Measurements from ENCODE around the gene HOXC6. TPM values are rescaled to one million over a fixed set of nuclear protein-coding genes. Genes with fewer than 3 reads are reported as not detected.
A peak's percentile ranks its signal among the peaks of the same experiment; 100 is the strongest.

HOXC6 gene
- total RNA-seq (2014; rRNA removed), result 2.8 and 5.3 TPM in 2 replicates
- Bru-seq, nascent RNA, result percentile 56 among the genes with signal in this experiment
- BruChase-seq, experiment 1, labeled RNA remaining after a 6-hour chase, result percentile 67 among the genes with signal in this experiment
- BruChase-seq, experiment 2, labeled RNA remaining after a 2-hour chase, result percentile 66 among the genes with signal in this experiment
- long read RNA-seq, partial matches to known transcripts, result 0 of 1 reads
- long read RNA-seq, other reads (novel, unspliced or antisense), result 0 of 1 reads

GRCh38 chr12:54028314-54029201 lies at the start of gene HOXC6:
HOXC6 (plus strand) TSS chr12:54028440; CDS start chr12:54028522, 82 bp downstream.
- peak within 1 kb of the TSS; percentile 75 for H3K4me3 ChIP-seq (ENCODE audit: low read length)
- peak; percentile 56 for DNase-seq
- BruUV-seq (replicated peaks), result TSS peak; percentile 46
- no peaks in the 10 kb centered on the region for H3K9me3 ChIP-seq (ENCODE audit: low read length)
- ChIA-PET CTCF (interaction anchor here (0.6 to 1.1 kb wide), 4 partner anchors 20 to 173 kb away, joined by 4 to 9 read pairs (median 6); partner anchors contain the start of gene HOXC8), POLR2A (ENCODE audit: unreplicated experiment) (interaction anchor here (0.6 kb wide), 2 partner anchors 16 to 20 kb away, joined by 4 to 9 read pairs; partner anchors contain the start of gene HOXC8)
- peak within 1 kb of the TSS; percentile 49 for H3K9ac ChIP-seq (ENCODE audit: low read length)
- no peaks in the 10 kb centered on the region for H3K27me3 ChIP-seq (ENCODE audit: low read length)
- H2AFZ ChIP-seq (ENCODE audit: low read length), result peak within 1 kb of the TSS; percentile 96
- H3K79me2 ChIP-seq (ENCODE audit: low read length), result peaks cover 37% of the 10 kb centered on the region
- H3K4me2 ChIP-seq (ENCODE audit: low read length), result peak within 1 kb of the TSS; percentile 97
- no peaks in the 10 kb centered on the region for H3F3A ChIP-seq (ENCODE audit: low read length, unreplicated experiment)
- no peaks in the 10 kb centered on the region for H3K9me2 ChIP-seq (replicated peaks; ENCODE audit: low read length)
- H3K27ac ChIP-seq (ENCODE audit: low read length), result 0 out of 2 replicates have a peak within 1 kb of the TSS, but pooled peaks have one; percentile 2
- ATAC-seq, result peak; percentile 64
- no peaks in the 10 kb centered on the region for H3K36me3 ChIP-seq (ENCODE audit: low read depth, low read length)
- intact Hi-C loops (cut with micrococcal nuclease), result no loop called here
- peaks cover 10% of the 10 kb centered on the region for H3K4me1 ChIP-seq (ENCODE audit: insufficient read depth, low read length)
- TF ChIP-seq EZH2phosphoT487 (IDR thresholded peaks at IDR 0.05; ENCODE audit: borderline replicate concordance, low read length) (no peak), EZH2 (IDR thresholded peaks at IDR 0.05; ENCODE audit: low read length, unreplicated experiment) (no peak)
- TF ChIP-seq, protein P1, sequence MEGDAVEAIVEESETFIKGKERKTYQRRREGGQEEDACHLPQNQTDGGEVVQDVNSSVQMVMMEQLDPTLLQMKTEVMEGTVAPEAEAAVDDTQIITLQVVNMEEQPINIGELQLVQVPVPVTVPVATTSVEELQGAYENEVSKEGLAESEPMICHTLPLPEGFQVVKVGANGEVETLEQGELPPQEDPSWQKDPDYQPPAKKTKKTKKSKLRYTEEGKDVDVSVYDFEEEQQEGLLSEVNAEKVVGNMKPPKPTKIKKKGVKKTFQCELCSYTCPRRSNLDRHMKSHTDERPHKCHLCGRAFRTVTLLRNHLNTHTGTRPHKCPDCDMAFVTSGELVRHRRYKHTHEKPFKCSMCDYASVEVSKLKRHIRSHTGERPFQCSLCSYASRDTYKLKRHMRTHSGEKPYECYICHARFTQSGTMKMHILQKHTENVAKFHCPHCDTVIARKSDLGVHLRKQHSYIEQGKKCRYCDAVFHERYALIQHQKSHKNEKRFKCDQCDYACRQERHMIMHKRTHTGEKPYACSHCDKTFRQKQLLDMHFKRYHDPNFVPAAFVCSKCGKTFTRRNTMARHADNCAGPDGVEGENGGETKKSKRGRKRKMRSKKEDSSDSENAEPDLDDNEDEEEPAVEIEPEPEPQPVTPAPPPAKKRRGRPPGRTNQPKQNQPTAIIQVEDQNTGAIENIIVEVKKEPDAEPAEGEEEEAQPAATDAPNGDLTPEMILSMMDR (conservative IDR thresholded peaks at IDR 0.05; ENCODE audit: low read depth, low read length), result no peak
- H4K20me1 ChIP-seq (ENCODE audit: low read length), result no peaks in the 10 kb centered on the region

- no peaks in the 10 kb centered on the region for H3F3A ChIP-seq (ENCODE audit: low read length, unreplicated experiment)
- H3K4me1 ChIP-seq (ENCODE audit: insufficient read depth, low read length), result peaks cover 22% of the 10 kb centered on the region
- no peak overlapping the region for H3K27ac ChIP-seq (ENCODE audit: low read length)
- POLR2A ChIA-PET (ENCODE audit: unreplicated experiment), result no interaction called here
- DNase-seq (peak; percentile 78), ATAC-seq (peak; percentile 80)
- peak overlapping the region; percentile 19; the same call in 1 of the 2 replicates for H3K4me3 ChIP-seq (ENCODE audit: low read length)
- CTCF ChIA-PET, result interaction anchor here (0.5 to 0.6 kb wide), 2 partner anchors 30 to 148 kb away, joined by 3 to 11 read pairs; partner anchors contain the start of gene HOXC8
- H3K9me2 ChIP-seq (replicated peaks; ENCODE audit: low read length), result no peaks in the 10 kb centered on the region
- H3K9me3 ChIP-seq (ENCODE audit: low read length), result no peaks in the 10 kb centered on the region
- H4K20me1 ChIP-seq (ENCODE audit: low read length), result no peaks in the 10 kb centered on the region
- no TSS peak for BruUV-seq (replicated peaks)
- peak overlapping the region; percentile 61 for H3K4me2 ChIP-seq (ENCODE audit: low read length)
- H3K27me3 ChIP-seq (ENCODE audit: low read length), result no peaks in the 10 kb centered on the region
- no peak overlapping the region for H3K9ac ChIP-seq (ENCODE audit: low read length)
- no peaks in the 10 kb centered on the region for H3K36me3 ChIP-seq (ENCODE audit: low read depth, low read length)
- intact Hi-C loops (cut with micrococcal nuclease), result loop anchor here (2.0 kb wide), 1 partner anchor 208 kb away; no protein-coding TSS in a partner anchor
- H3K79me2 ChIP-seq (ENCODE audit: low read length), result no peaks in the 10 kb centered on the region
- TF ChIP-seq EZH2 (IDR thresholded peaks at IDR 0.05; ENCODE audit: low read length, unreplicated experiment), result no peak
- TF ChIP-seq, protein P1 (conservative IDR thresholded peaks at IDR 0.05; ENCODE audit: low read depth, low read length), result no peak
- 0 out of 2 replicates have a peak overlapping the region, but pooled peaks have one; percentile 1 for H2AFZ ChIP-seq (ENCODE audit: low read length)
Observed at GRCh38 chr12:53978477-53979356, 49.5 kb upstream of the HOXC6 start.

Data from PC-3 (cell line).